SK-N-SH (cell line): ENCODE measurements around the gene PRIM2.

Source experiments
- RCOR1 ChIP-seq: fragments of 150-350 bp; IDR thresholded peaks from 2 replicates; pipeline ENCODE4 v1.6.1; 2017; ENCODE audit warnings: antibody characterized with exemption, low read length
- YY1 ChIP-seq: IDR thresholded peaks from 2 replicates; pipeline ENCODE4 v1.4.0; 2012; ENCODE audit warnings: low read depth, mild to moderate bottlenecking

DNA sequence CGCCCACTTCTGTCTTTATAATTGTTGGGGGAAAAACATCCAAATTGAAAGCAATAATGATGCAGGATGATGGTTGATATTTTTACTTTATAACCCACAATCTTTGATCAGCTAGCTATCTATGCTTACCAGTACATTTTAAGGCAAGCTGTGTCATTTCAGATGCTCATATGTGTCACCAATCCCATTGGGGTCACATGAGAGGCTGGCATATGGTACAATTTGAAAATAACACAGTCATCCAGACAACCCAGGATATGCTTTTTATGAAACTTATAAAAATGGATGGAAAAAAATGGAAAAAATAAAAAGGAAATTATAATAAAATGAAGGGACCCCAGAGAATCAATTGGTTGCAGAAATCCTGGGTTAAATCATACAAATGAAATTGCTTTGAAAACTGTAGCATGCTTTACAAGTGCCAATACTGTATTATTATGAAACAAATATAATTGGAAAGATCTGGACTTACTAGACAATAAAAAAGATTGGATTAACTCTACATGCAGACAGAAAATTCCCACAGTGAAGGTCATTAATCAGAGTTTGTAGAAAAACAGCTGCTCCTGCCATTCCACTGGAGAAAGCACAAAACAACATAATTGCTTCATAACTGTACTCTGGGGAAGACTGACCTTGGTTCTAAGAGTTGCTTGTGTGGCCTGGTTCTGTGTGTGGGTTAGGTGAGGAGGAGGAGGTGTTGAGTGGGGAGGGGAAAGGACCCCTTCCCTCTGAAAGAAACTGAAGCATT is 13.3 kb upstream of the PRIM2 start:
- peak; percentile 85; the same call in 1 of the 2 replicates for TF ChIP-seq RCOR1
- no peak for TF ChIP-seq YY1
